Smooth muscle cell (in vitro differentiated cells): Measurements from ENCODE around the gene SASH1. TPM values are rescaled to one million over a fixed set of nuclear protein-coding genes. Genes with fewer than 3 reads are reported as not detected.

Experiments
- DNase-seq: peaks from one replicate; lab custom pipeline; 2025; ENCODE audit not compliant: unreplicated experiment; lab: John Stamatoyannopoulos, UW
- H2AFZ ChIP-seq: fragments of 200-600 bp; sonication (generic); 2 replicates; pipeline ENCODE4 v1.6.0; 2016; ENCODE audit warnings: antibody characterized with exemption, low read depth, mild to moderate bottlenecking
- H3F3A ChIP-seq: fragments of 200-600 bp; sonication (generic); 2 replicates; pipeline ENCODE4 v1.6.0; 2017; ENCODE audit warnings: antibody characterized with exemption, low read depth
- H3K27ac ChIP-seq: fragments of 200-600 bp; sonication (generic); 2 replicates; pipeline ENCODE4 v1.5.1; 2016; ENCODE audit warnings: low read depth, mild to moderate bottlenecking
- H3K27me3 ChIP-seq: fragments of 200-600 bp; sonication (generic); 2 replicates; pipeline ENCODE4 v1.6.1; 2016; ENCODE audit warnings: low read depth, mild to moderate bottlenecking
- H3K36me3 ChIP-seq: fragments of 200-600 bp; sonication (generic); 2 replicates; pipeline ENCODE4 v1.5.1; 2016; ENCODE audit warnings: low read depth
- H3K4me1 ChIP-seq: fragments of 200-600 bp; sonication (generic); 2 replicates; pipeline ENCODE4 v1.5.1; 2016; ENCODE audit warnings: low read depth
- H3K4me2 ChIP-seq: fragments of 200-600 bp; sonication (generic); 2 replicates; pipeline ENCODE4 v1.6.0; 2016; ENCODE audit warnings: mild to moderate bottlenecking
- H3K4me3 ChIP-seq: fragments of 200-600 bp; sonication (generic); 2 replicates; pipeline ENCODE4 v1.5.1; 2016; ENCODE audit warnings: mild to moderate bottlenecking
- H3K79me2 ChIP-seq: fragments of 200-600 bp; sonication (generic); 2 replicates; pipeline ENCODE4 v1.6.0; 2016; ENCODE audit warnings: low read depth, mild to moderate bottlenecking
- H3K9ac ChIP-seq: fragments of 200-600 bp; sonication (generic); 2 replicates; pipeline ENCODE4 v1.6.0; 2016; ENCODE audit warnings: low read depth
- H3K9me3 ChIP-seq: fragments of 200-600 bp; sonication (generic); replicated peaks from 2 replicates; pipeline ENCODE4 v1.5.1; 2016; ENCODE audit warnings: low read depth
- H4K20me1 ChIP-seq: fragments of 200-600 bp; sonication (generic); 2 replicates; pipeline ENCODE4 v1.6.0; 2016; ENCODE audit warnings: low read depth
- CTCF ChIP-seq: fragments of 200-600 bp; sonication (generic); IDR thresholded peaks from 2 replicates; pipeline ENCODE4 v1.5.1; 2017; ENCODE audit warnings: borderline replicate concordance, mild to moderate bottlenecking, antibody characterized with exemption; ENCODE audit not compliant: insufficient read depth, poor library complexity, severe bottlenecking
- WGBS: methylation state at CpG from one replicate; pipeline ENCODE4 v1.1.7; 2016; ENCODE audit warnings: low lambda C conversion rate; 5-methylcytosine and 5-hydroxymethylcytosine counted together
- polyA plus RNA-seq: library from polyadenylated mRNA; unstranded; fragments of >200 nt; fragmentation: Nextera tagmentation; extraction: Ambion mirVana; gene quantifications from 2 replicates; pipeline ENCODE4 v1.2.1, GENCODE V29; 2016
- total RNA-seq: library from RNA; depleted of rRNA; stranded (reverse); fragments of >200 nt; gene quantifications from 2 replicates; pipeline ENCODE4 v1.2.3, GENCODE V29; 2014

SASH1 gene
- total and polyA plus RNA-seq, 2 experiments from 2014 or later: 12.7 to 16.2 TPM

- Histone ChIP-seq H3K9me3 (no peaks in the 10 kb centered on the region), H3K4me2 (no peak overlapping the region), H3K27me3 (no peaks in the 10 kb centered on the region), H3K36me3 (no peaks in the 10 kb centered on the region), H4K20me1 (no peaks in the 10 kb centered on the region), H3K27ac (no peak overlapping the region), H3K4me1 (no peaks in the 10 kb centered on the region), H3K79me2 (no peaks in the 10 kb centered on the region), H2AFZ (no peak overlapping the region), H3K9ac (no peak overlapping the region), H3K4me3 (no peak overlapping the region), H3F3A (no peaks in the 10 kb centered on the region)
- 97% methylated on average over 7 of the region's 7 CpGs for WGBS
- no peak for DNase-seq
- no peak for TF ChIP-seq CTCF
Measured at GRCh38 chr6:148453906-148454305, 111.3 kb downstream of the SASH1 start.

GRCh38 chr6:148455225-148455624 is 112.6 kb downstream of the SASH1 start:
- H3K79me2 ChIP-seq: no peaks in the 10 kb centered on the region
- 96% methylated on average over 10 of the region's 10 CpGs for WGBS
- H3K27me3 ChIP-seq: no peaks in the 10 kb centered on the region
- no peak overlapping the region for H3K4me3 ChIP-seq
- no peak for DNase-seq
- TF ChIP-seq CTCF: no peak
- no peaks in the 10 kb centered on the region for H3K9me3 ChIP-seq
- H2AFZ ChIP-seq: no peak overlapping the region
- H3K27ac ChIP-seq: no peak overlapping the region
- H3F3A ChIP-seq: no peaks in the 10 kb centered on the region
- no peak overlapping the region for H3K4me2 ChIP-seq
- no peaks in the 10 kb centered on the region for H3K4me1 ChIP-seq
- H3K9ac ChIP-seq: no peak overlapping the region
- H3K36me3 ChIP-seq: no peaks in the 10 kb centered on the region
- no peaks in the 10 kb centered on the region for H4K20me1 ChIP-seq

GRCh38 chr6:148455674-148456558 is 113.3 kb downstream of the SASH1 start:
- no peak overlapping the region for H3K4me2 ChIP-seq
- no peak for DNase-seq
- H3K27ac ChIP-seq: no peak overlapping the region
- no peak overlapping the region for H2AFZ ChIP-seq
- H3K4me3 ChIP-seq: no peak overlapping the region
- H3K36me3 ChIP-seq: no peaks in the 10 kb centered on the region
- 94% methylated on average over 20 of the region's 20 CpGs for WGBS
- no peaks in the 10 kb centered on the region for H4K20me1 ChIP-seq
- H3K79me2 ChIP-seq: no peaks in the 10 kb centered on the region
- no peak for TF ChIP-seq CTCF
- H3K9me3 ChIP-seq: no peaks in the 10 kb centered on the region
- H3K9ac ChIP-seq: no peak overlapping the region
- H3K27me3 ChIP-seq: no peaks in the 10 kb centered on the region
- H3K4me1 ChIP-seq: no peaks in the 10 kb centered on the region
- H3F3A ChIP-seq: no peaks in the 10 kb centered on the region
